Left ventricle myocardium superior (tissue), 1 donor: ENCODE data around the gene ASIC5. TPM values are rescaled to one million over a fixed set of nuclear protein-coding genes. Genes with fewer than 3 reads are reported as not detected.
"Not testable (repeated sequence)": the region's sequence is repeated elsewhere in the genome, so short reads cannot be mapped to it uniquely, and the experiment has no call there.

Source experiments
- ATAC-seq: fragments of 200-7000 bp; cut with Tn5 transposase; one replicate; pipeline ENCODE4 v1.9.1; 2020; ENCODE audit warnings: mild to moderate bottlenecking, moderate library complexity
- DNase-seq: peaks from one replicate; pipeline ENCODE4 v3.0.0-alpha.2; 2020
- intact Hi-C: fragments of 100-400 bp; cut with micrococcal nuclease; formaldehyde crosslinking; loops from one replicate; pipeline ENCODE4 v1.11.0; 2022
- total RNA-seq: library from RNA; stranded (reverse); fragmentation: NEBNext Ultra II Directional; extraction: Animal tissue kit (Norgen Biotek cat#: 25700); gene quantifications from one replicate; pipeline ENCODE4 v1.2.1, GENCODE V29; 2021
- donor health status: DM: no; HTN: yes; CAD: no; lungs with severe emphysema.

ASIC5 gene
- total RNA-seq, 1 donor from 2014 or later: not detected

DNA sequence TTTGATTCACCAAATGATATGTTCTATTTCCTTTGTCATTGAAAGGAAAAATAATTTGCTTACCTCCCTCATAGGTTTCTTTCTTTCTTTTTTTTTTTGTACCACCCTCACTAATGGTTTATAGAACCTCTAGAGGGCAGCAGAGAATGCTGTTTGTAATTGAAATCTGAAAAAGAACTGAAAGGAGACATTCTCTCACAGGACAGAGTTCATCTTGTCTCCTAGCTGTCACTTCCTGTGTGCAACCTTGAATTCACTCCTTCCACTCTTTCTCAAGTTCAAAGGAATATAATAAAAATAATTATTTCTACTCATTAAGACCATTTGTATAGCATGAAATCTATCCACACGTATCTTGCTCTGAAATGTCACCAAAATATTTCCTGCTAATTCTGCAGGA is 56.2 kb downstream of the ASIC5 start:
- ATAC-seq: peak; percentile 61
- no peak for DNase-seq
- intact Hi-C loops: loop anchor here (10.0 kb wide), 1 partner anchor 145 kb away; the partner anchor contains the start of gene CTSO

- no peak for DNase-seq
- no peak for ATAC-seq
- intact Hi-C loops: loop anchor here (10.0 kb wide), 1 partner anchor 148 kb away; the partner anchor contains the start of gene CTSO
These were observed 59.1 kb downstream of the ASIC5 start for GRCh38 chr4:155807021-155807420.

DNA sequence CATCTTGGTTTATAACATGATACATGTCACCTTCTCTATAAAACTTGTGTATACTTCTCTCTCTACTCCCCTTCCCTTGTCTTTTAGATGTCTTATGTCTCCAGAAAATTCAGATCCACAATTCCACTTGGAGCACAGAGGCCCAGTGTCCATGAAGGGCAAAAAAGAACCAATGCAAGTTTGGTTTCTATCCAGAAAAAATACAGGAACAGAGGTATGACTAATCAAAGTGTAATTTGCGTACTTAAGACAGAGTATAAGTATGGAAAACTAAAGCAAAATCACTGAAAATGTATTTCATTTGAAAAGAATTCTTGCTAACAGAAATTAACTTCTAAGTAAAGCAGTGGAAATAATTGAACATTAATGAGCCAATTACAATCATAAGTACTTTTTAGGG is 61.1 kb downstream of the ASIC5 start:
- ATAC-seq (no peak), DNase-seq (no peak)
- intact Hi-C loops: loop anchor here (10.0 kb wide), 1 partner anchor 150 kb away; the partner anchor contains the start of gene CTSO

GRCh38 chr4:155802190-155802959 is 63.7 kb downstream of the ASIC5 start:
- DNase-seq: no peak

GRCh38 chr4:155800685-155801343 is 65.3 kb downstream of the ASIC5 start:
- intact Hi-C loops: loop anchor here (10.0 kb wide), 1 partner anchor 154 kb away; the partner anchor contains the start of gene CTSO
- ATAC-seq (no peak), DNase-seq (no peak)

More at GRCh38 chr4:155802190-155802959, 63.7 kb downstream of the ASIC5 start:
- intact Hi-C loops: loop anchor here (10.0 kb wide), 1 partner anchor 152 kb away; the partner anchor contains the start of gene CTSO
- ATAC-seq: no peak

GRCh38 chr4:155799794-155800123 is 66.3 kb downstream of the ASIC5 start:
- intact Hi-C loops: loop anchor here (10.0 kb wide), 1 partner anchor 155 kb away; the partner anchor contains the start of gene CTSO
- ATAC-seq (no peak), DNase-seq (no peak)

DNA sequence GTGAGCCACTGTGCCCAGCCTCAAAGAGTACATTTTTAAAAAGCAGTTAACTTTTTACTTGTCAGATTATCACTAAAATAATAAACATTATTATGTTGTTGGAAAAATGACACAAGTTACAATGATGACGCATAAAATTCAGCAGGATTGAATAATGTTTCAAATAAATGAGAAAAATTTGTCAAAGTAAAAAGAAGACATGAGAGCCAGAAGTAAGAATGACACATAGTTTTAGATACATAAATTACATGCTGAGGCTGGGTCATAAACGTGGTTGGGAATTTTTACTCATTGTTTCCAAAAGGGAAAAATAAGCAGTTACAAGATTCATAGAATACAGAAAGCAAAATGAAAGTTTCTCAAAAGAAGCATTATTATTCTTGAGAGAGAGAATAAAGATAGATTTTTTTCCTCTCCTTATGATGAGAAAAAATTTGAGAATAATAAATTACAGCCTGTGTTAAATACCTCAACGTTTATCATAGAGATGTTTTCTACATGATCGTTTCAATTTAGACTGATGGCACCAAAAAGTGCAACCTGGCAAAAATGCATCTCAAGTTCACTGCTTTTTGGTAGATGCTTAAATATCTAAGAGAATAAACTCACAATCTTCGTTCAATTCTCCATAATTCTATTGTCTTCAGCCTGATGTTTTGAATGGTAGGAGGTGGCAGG is 66.8 kb downstream of the ASIC5 start:
- ATAC-seq (no peak), DNase-seq (no peak)
- intact Hi-C loops: no loop called here

GRCh38 chr4:155797581-155797980 is 68.5 kb downstream of the ASIC5 start:
- DNase-seq, ATAC-seq, intact Hi-C loops: not testable (repeated sequence)

DNA sequence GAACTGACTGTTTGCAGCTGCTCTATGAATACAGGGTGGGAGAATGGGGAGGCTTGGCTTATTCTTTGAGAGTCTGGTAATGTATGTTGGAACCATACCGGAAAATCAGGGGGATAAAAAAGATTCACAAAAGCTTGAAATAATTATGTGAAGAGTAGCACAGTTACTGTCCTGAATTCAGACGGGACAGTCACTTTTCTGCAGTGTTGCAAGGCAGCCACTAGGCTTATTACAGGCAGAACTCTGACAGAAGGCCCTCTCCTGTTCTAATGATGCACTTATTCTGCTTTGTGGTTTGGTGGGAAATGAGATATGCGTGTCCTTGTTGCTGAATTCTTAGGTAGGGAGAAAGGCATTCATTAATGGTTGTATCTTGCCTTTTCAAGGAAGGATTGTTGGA is 70.1 kb downstream of the ASIC5 start:
- intact Hi-C loops: no loop called here
- DNase-seq: no peak
- ATAC-seq: no peak

- intact Hi-C loops: no loop called here
- no peak for ATAC-seq
- DNase-seq: no peak
These were observed 71.4 kb downstream of the ASIC5 start for GRCh38 chr4:155794589-155795236.

GRCh38 chr4:155789982-155790381 is 76.1 kb downstream of the ASIC5 start:
- DNase-seq (no peak), ATAC-seq (no peak)
- intact Hi-C loops: loop anchor here (10.0 kb wide), 1 partner anchor 385 kb away; no protein-coding TSS in a partner anchor

GRCh38 chr4:155789391-155789790 is 76.7 kb downstream of the ASIC5 start:
- intact Hi-C loops: loop anchor here (10.0 kb wide), 1 partner anchor 385 kb away; no protein-coding TSS in a partner anchor
- no peak for ATAC-seq
- no peak for DNase-seq

GRCh38 chr4:155787113-155787710 is 78.9 kb downstream of the ASIC5 start:
- ATAC-seq: peak; percentile 90
- DNase-seq: no peak
- intact Hi-C loops: loop anchor here (1.0 to 10.0 kb wide), 2 partner anchors 345 to 382 kb away; no protein-coding TSS in a partner anchor

DNA sequence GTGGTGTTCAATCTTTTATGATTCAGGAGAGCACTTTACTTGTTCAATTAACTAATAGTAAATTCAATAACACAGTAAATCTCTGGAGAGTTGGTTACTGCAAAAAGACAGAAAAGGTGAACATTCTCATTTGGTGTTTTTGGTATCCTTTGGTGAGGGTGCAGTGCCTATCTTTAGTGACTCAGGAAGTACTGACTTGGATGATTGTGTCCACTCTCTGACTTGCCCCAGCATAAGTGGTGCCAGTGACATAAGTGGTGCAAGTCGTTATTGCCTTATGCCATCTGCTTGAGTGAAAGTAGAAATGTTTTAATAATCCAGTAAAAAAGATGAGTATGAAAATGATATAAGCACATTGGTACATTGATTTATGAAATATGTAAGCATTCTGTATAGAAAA is 80.2 kb downstream of the ASIC5 start:
- no peak for DNase-seq
- intact Hi-C loops: loop anchor here (10.0 kb wide), 1 partner anchor 381 kb away; no protein-coding TSS in a partner anchor
- peak; percentile 75 for ATAC-seq

GRCh38 chr4:155784637-155785036 is 81.4 kb downstream of the ASIC5 start:
- intact Hi-C loops: loop anchor here (10.0 kb wide), 1 partner anchor 380 kb away; no protein-coding TSS in a partner anchor
- DNase-seq (no peak), ATAC-seq (no peak)

DNA sequence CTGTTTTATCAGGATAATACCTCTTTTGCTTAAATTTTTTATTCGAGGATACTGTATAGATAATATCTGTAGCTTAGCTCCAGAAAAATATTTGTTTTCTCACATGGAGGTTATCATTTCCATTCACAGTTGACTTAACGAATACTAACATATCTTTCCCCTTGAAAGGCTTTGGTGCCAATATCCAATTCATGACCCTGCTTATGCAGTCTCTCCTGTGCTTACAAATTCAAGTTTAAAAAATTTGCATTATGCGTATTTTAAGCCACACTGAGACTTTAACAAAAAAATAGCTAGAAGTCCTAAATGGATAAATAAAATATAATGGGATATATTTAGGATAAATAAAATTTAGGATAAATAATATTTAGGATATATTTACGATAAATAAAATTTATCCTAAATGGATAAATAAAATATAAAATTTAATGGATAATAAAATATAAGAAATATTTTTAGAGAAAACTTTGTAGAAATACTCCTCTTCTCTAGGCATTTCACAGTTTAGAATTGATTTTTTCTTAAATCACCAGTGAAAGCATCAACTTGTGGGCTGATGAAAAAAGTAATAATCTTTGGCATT is 84.7 kb downstream of the ASIC5 start:
- DNase-seq (no peak), ATAC-seq (no peak)
- intact Hi-C loops: loop anchor here (10.0 kb wide), 1 partner anchor 377 kb away; no protein-coding TSS in a partner anchor

- ATAC-seq: peak; percentile 34
- intact Hi-C loops: loop anchor here (10.0 kb wide), 1 partner anchor 376 kb away; no protein-coding TSS in a partner anchor
- DNase-seq: no peak
These were observed 85.3 kb downstream of the ASIC5 start for GRCh38 chr4:155780775-155781174.
